HEK293 (cell line): ENCODE data around the gene RIPOR1.

Experiments
- ATF2 ChIP-seq: fragments of 450-650 bp; formaldehyde crosslinking; IDR thresholded peaks from 2 replicates; pipeline ENCODE4 v1.5.1; 2016; ENCODE audit warnings: missing biosample characterization, missing genetic modification characterization, low read depth
- SP7 ChIP-seq: fragments of 450-650 bp; formaldehyde crosslinking; IDR thresholded peaks from 2 replicates; pipeline ENCODE4 v1.5.1; 2016; ENCODE audit warnings: missing biosample characterization, missing genetic modification characterization
- ZNF112 ChIP-seq: fragments of 450-650 bp; formaldehyde crosslinking; IDR thresholded peaks from 2 replicates; pipeline ENCODE4 v1.5.0; 2017; ENCODE audit warnings: missing biosample characterization, missing genetic modification characterization
- ZNF138 ChIP-seq: fragments of 450-650 bp; formaldehyde crosslinking; IDR thresholded peaks from 2 replicates; pipeline ENCODE4 v1.5.1; 2016; ENCODE audit warnings: missing biosample characterization, missing genetic modification characterization, borderline replicate concordance
- ZNF18 ChIP-seq: fragments of 450-650 bp; formaldehyde crosslinking; IDR thresholded peaks from 2 replicates; pipeline ENCODE4 v1.5.1; 2016; ENCODE audit warnings: missing biosample characterization, missing genetic modification characterization
- ZNF274 ChIP-seq, 2 experiments: fragments of 200-500 bp in 1 of 2; fragments of 450-650 bp in 1 of 2; sonication (Bioruptor generic) in 1 of 2; formaldehyde crosslinking in 1 of 2; IDR thresholded peaks; 2 replicates each; pipeline versions ENCODE4 v1.5.1 to v1.6.1; 2014 to 2016; ENCODE audit warnings: borderline replicate concordance in 1 of 2, inconsistent platforms in 1 of 2, low read length in 1 of 2, missing biosample characterization in 1 of 2, missing genetic modification characterization in 1 of 2
- ZNF292 ChIP-seq: fragments of 450-650 bp; formaldehyde crosslinking; IDR thresholded peaks from 2 replicates; pipeline ENCODE4 v1.5.1; 2016; ENCODE audit warnings: low read depth, missing biosample characterization, missing genetic modification characterization, borderline replicate concordance
- ZNF510 ChIP-seq: fragments of 450-650 bp; formaldehyde crosslinking; IDR thresholded peaks from 2 replicates; pipeline ENCODE4 v1.5.1; 2018; ENCODE audit warnings: mild to moderate bottlenecking, missing genetic modification characterization, missing biosample characterization; ENCODE audit not compliant: insufficient replicate concordance
- ZNF560 ChIP-seq: fragments of 450-650 bp; formaldehyde crosslinking; IDR thresholded peaks from 2 replicates; pipeline ENCODE4 v1.5.1; 2017; ENCODE audit warnings: missing biosample characterization, missing genetic modification characterization, borderline replicate concordance
- TF ChIP-seq, protein P1 (sequence below): fragments of 450-650 bp; formaldehyde crosslinking; IDR thresholded peaks from 2 replicates; pipeline ENCODE4 v1.5.1; 2016; ENCODE audit warnings: missing biosample characterization, missing genetic modification characterization
- TF ChIP-seq, protein P2 (sequence below): fragments of 450-650 bp; formaldehyde crosslinking; IDR thresholded peaks from 2 replicates; pipeline ENCODE4 v1.5.1; 2017; ENCODE audit warnings: missing biosample characterization, mild to moderate bottlenecking, missing genetic modification characterization, moderate library complexity
- TF ChIP-seq, protein P3 (sequence below): IDR thresholded peaks from 2 replicates; pipeline ENCODE4 v1.6.1; 2011; ENCODE audit warnings: mild to moderate bottlenecking, low read depth, low read length, borderline replicate concordance

DNA sequence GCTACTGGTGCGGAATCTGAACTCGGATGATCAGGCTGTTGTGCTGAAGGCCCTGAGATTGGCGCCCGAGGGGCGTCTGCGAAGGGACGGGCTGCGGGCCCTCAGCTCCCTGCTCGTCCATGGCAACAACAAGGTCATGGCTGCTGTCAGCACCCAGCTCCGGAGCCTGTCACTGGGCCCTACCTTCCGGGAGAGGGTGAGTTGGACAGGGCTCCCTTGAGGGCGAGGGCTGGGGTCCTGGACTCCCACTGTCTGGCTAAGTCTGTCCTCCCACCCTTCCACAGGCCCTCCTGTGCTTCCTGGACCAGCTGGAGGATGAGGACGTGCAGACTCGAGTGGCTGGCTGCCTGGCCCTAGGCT, 17.0 kb downstream of the RIPOR1 start:
- TF ChIP-seq ZNF274 (IDR thresholded peaks at IDR 0.05; ENCODE audit: low read length) (no peak), ZNF274 (tag by site-specific recombination; IDR thresholded peaks at IDR 0.05; ENCODE audit: borderline replicate concordance) (no peak), ZNF292 (tag by site-specific recombination) (no peak), ZNF510 (tag by site-specific recombination) (no peak), SP7 (tag by site-specific recombination) (no peak), ZNF112 (tag by site-specific recombination) (no peak), ZNF560 (no peak), ZNF18 (tag by site-specific recombination) (no peak), ZNF138 (tag by site-specific recombination) (no peak), ATF2 (tag by site-specific recombination) (no peak)
- TF ChIP-seq, protein P1, sequence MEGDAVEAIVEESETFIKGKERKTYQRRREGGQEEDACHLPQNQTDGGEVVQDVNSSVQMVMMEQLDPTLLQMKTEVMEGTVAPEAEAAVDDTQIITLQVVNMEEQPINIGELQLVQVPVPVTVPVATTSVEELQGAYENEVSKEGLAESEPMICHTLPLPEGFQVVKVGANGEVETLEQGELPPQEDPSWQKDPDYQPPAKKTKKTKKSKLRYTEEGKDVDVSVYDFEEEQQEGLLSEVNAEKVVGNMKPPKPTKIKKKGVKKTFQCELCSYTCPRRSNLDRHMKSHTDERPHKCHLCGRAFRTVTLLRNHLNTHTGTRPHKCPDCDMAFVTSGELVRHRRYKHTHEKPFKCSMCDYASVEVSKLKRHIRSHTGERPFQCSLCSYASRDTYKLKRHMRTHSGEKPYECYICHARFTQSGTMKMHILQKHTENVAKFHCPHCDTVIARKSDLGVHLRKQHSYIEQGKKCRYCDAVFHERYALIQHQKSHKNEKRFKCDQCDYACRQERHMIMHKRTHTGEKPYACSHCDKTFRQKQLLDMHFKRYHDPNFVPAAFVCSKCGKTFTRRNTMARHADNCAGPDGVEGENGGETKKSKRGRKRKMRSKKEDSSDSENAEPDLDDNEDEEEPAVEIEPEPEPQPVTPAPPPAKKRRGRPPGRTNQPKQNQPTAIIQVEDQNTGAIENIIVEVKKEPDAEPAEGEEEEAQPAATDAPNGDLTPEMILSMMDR (tag by site-specific recombination): no peak
- TF ChIP-seq, protein P2, sequence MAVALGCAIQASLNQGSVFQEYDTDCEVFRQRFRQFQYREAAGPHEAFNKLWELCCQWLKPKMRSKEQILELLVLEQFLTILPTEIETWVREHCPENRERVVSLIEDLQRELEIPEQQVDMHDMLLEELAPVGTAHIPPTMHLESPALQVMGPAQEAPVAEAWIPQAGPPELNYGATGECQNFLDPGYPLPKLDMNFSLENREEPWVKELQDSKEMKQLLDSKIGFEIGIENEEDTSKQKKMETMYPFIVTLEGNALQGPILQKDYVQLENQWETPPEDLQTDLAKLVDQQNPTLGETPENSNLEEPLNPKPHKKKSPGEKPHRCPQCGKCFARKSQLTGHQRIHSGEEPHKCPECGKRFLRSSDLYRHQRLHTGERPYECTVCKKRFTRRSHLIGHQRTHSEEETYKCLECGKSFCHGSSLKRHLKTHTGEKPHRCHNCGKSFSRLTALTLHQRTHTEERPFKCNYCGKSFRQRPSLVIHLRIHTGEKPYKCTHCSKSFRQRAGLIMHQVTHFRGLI (tag by site-specific recombination): no peak
- TF ChIP-seq, protein P3, sequence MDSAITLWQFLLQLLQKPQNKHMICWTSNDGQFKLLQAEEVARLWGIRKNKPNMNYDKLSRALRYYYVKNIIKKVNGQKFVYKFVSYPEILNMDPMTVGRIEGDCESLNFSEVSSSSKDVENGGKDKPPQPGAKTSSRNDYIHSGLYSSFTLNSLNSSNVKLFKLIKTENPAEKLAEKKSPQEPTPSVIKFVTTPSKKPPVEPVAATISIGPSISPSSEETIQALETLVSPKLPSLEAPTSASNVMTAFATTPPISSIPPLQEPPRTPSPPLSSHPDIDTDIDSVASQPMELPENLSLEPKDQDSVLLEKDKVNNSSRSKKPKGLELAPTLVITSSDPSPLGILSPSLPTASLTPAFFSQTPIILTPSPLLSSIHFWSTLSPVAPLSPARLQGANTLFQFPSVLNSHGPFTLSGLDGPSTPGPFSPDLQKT: no peak
